ENCODE measurements around the gene GUCA2A.

DNA sequence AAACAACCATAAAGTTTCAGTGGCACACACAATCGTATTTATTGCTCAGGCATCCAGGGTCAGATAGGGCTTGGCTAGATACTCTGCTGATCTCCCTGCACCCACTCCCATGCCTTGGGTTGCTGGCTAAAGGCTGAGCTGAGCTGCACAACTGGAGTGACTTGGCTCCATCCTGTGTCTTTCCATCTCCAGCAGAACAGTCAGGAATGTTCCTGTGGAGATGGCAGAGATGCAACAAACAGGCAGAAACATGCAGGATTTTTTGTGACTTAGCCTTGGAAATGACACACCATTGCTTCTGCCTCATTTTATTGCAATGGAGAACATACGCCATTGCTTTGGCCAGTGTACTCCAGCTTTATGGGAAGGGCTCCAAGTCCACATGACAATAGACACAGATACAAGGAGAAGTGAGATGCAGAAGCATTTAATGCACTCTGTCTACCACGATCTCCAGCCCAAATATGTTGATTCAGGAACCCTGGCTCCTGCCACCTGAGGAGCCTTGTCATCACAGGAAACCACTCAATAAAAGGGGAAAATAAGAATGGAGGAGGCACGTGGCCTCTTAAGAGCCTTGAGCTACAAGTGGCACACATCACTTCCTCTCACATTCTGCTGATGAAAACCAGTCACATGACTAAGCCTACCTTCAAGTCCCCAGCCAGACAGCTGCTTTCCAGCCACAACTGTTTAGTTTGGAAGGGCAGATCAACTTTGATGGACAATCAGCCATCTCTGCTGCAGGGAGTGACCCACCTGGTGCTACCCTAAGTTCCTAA, 21.5 kb downstream of the GUCA2A start:
- no peak for TF ChIP-seq EZH2 (IDR thresholded peaks at IDR 0.05; ENCODE audit: insufficient read depth, low read length)
- TF ChIP-seq, protein P1, sequence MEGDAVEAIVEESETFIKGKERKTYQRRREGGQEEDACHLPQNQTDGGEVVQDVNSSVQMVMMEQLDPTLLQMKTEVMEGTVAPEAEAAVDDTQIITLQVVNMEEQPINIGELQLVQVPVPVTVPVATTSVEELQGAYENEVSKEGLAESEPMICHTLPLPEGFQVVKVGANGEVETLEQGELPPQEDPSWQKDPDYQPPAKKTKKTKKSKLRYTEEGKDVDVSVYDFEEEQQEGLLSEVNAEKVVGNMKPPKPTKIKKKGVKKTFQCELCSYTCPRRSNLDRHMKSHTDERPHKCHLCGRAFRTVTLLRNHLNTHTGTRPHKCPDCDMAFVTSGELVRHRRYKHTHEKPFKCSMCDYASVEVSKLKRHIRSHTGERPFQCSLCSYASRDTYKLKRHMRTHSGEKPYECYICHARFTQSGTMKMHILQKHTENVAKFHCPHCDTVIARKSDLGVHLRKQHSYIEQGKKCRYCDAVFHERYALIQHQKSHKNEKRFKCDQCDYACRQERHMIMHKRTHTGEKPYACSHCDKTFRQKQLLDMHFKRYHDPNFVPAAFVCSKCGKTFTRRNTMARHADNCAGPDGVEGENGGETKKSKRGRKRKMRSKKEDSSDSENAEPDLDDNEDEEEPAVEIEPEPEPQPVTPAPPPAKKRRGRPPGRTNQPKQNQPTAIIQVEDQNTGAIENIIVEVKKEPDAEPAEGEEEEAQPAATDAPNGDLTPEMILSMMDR (IDR thresholded peaks at IDR 0.05; ENCODE audit: insufficient read depth, low read depth, low read length), result no peak

Data from astrocyte (in vitro differentiated cells and primary cell).